ENCODE data around the gene VSX1.
A peak's percentile ranks its signal among the peaks of the same experiment; 100 is the strongest.

The VSX1 gene

GRCh38 chr20:25063981-25064380 lies 18.0 kb downstream of the VSX1 start:
- Mint-ChIP-seq H3K4me1 (peaks cover 24% of the 10 kb centered on the region), H3K9me3 (no peaks in the 10 kb centered on the region), H3K4me3 (no peak overlapping the region), H3K27ac (no peak overlapping the region), H3K27me3 (no peaks in the 10 kb centered on the region), H3K36me3 (no peaks in the 10 kb centered on the region)
- ATAC-seq = no peak

- Mint-ChIP-seq H3K4me1 (peaks cover 27% of the 10 kb centered on the region), H3K27me3 (no peaks in the 10 kb centered on the region), H3K4me3 (no peak overlapping the region), H3K9me3 (no peaks in the 10 kb centered on the region), H3K36me3 (no peaks in the 10 kb centered on the region), H3K27ac (no peak overlapping the region)
- ATAC-seq = no peak
Observed at GRCh38 chr20:25063546-25063945, 18.4 kb downstream of the VSX1 start.

GRCh38 chr20:25062841-25063240 lies 19.1 kb downstream of the VSX1 start:
- peak overlapping the region; percentile 30 for H3K27ac Mint-ChIP-seq
- H3K4me3 Mint-ChIP-seq = no peak overlapping the region
- H3K9me3 Mint-ChIP-seq = no peaks in the 10 kb centered on the region
- ATAC-seq = no peak
- H3K27me3 Mint-ChIP-seq = no peaks in the 10 kb centered on the region
- H3K36me3 Mint-ChIP-seq = no peaks in the 10 kb centered on the region
- peaks cover 27% of the 10 kb centered on the region for H3K4me1 Mint-ChIP-seq

- Mint-ChIP-seq H3K4me1 (peaks cover 28% of the 10 kb centered on the region), H3K27me3 (no peaks in the 10 kb centered on the region), H3K36me3 (no peaks in the 10 kb centered on the region), H3K9me3 (no peaks in the 10 kb centered on the region), H3K4me3 (no peak overlapping the region), H3K27ac (peak overlapping the region; percentile 30)
- no peak for ATAC-seq
Observed at GRCh38 chr20:25061821-25062530, 20.0 kb downstream of the VSX1 start.

- H3K4me3 Mint-ChIP-seq = no peak overlapping the region
- peaks cover 35% of the 10 kb centered on the region for H3K4me1 Mint-ChIP-seq
- H3K27me3 Mint-ChIP-seq = no peaks in the 10 kb centered on the region
- H3K27ac Mint-ChIP-seq = peak overlapping the region; percentile 20
- H3K9me3 Mint-ChIP-seq = no peaks in the 10 kb centered on the region
- ATAC-seq = no peak
- no peaks in the 10 kb centered on the region for H3K36me3 Mint-ChIP-seq
Observed at GRCh38 chr20:25061103-25061799, 20.7 kb downstream of the VSX1 start.

- peak overlapping the region; percentile 87 for H3K27ac Mint-ChIP-seq
- no peaks in the 10 kb centered on the region for H3K9me3 Mint-ChIP-seq
- H3K4me3 Mint-ChIP-seq = no peak overlapping the region
- peaks cover 39% of the 10 kb centered on the region for H3K4me1 Mint-ChIP-seq
- H3K27me3 Mint-ChIP-seq = no peaks in the 10 kb centered on the region
- ATAC-seq = no peak
- H3K36me3 Mint-ChIP-seq = no peaks in the 10 kb centered on the region
Observed at GRCh38 chr20:25059866-25060465, 22.0 kb downstream of the VSX1 start.

GRCh38 chr20:25058847-25059810 lies 22.8 kb downstream of the VSX1 start:
- H3K9me3 Mint-ChIP-seq = no peaks in the 10 kb centered on the region
- no peaks in the 10 kb centered on the region for H3K36me3 Mint-ChIP-seq
- H3K27me3 Mint-ChIP-seq = no peaks in the 10 kb centered on the region
- peak overlapping the region; percentile 87 for H3K27ac Mint-ChIP-seq
- peaks cover 47% of the 10 kb centered on the region for H3K4me1 Mint-ChIP-seq
- H3K4me3 Mint-ChIP-seq = peak overlapping the region; percentile 83
- no peak for ATAC-seq

GRCh38 chr20:25058051-25058846 lies 23.7 kb downstream of the VSX1 start, which contains the start of gene ACSS1:
TSS of gene ACSS1 (minus strand) at chr20:25058139. CDS start at chr20:25058102, 37 bp downstream.
- Mint-ChIP-seq H3K36me3 (no peaks in the 10 kb centered on the region), H3K4me1 (peaks cover 55% of the 10 kb centered on the region), H3K27ac (peak within 1 kb of the TSS; percentile 87), H3K4me3 (peak within 1 kb of the TSS; percentile 83), H3K27me3 (no peaks in the 10 kb centered on the region), H3K9me3 (no peaks in the 10 kb centered on the region)
- ATAC-seq = peak; percentile 84

GRCh38 chr20:25057234-25058050 lies 24.5 kb downstream of the VSX1 start:
- Mint-ChIP-seq H3K4me1 (peaks cover 55% of the 10 kb centered on the region), H3K4me3 (peak overlapping the region; percentile 83), H3K9me3 (no peaks in the 10 kb centered on the region), H3K27me3 (no peaks in the 10 kb centered on the region), H3K27ac (peak overlapping the region; percentile 87), H3K36me3 (no peaks in the 10 kb centered on the region)
- peak; percentile 67 for ATAC-seq

GRCh38 chr20:25056690-25057233 lies 25.2 kb downstream of the VSX1 start:
- peak overlapping the region; percentile 83 for H3K4me3 Mint-ChIP-seq
- no peak for ATAC-seq

GRCh38 chr20:25055711-25056495 lies 26.0 kb downstream of the VSX1 start:
- Mint-ChIP-seq H3K27ac (peak overlapping the region; percentile 87), H3K4me3 (peak overlapping the region; percentile 83), H3K4me1 (peaks cover 68% of the 10 kb centered on the region), H3K36me3 (no peaks in the 10 kb centered on the region), H3K27me3 (no peaks in the 10 kb centered on the region), H3K9me3 (no peaks in the 10 kb centered on the region)
- no peak for ATAC-seq

More at GRCh38 chr20:25056690-25057233, 25.2 kb downstream of the VSX1 start:
- no peaks in the 10 kb centered on the region for H3K27me3 Mint-ChIP-seq
- no peaks in the 10 kb centered on the region for H3K36me3 Mint-ChIP-seq
- H3K4me1 Mint-ChIP-seq = peaks cover 59% of the 10 kb centered on the region
- no peaks in the 10 kb centered on the region for H3K9me3 Mint-ChIP-seq
- H3K27ac Mint-ChIP-seq = peak overlapping the region; percentile 87

GRCh38 chr20:25054995-25055629 lies 26.8 kb downstream of the VSX1 start:
- H3K27me3 Mint-ChIP-seq = no peaks in the 10 kb centered on the region
- no peak overlapping the region for H3K4me3 Mint-ChIP-seq
- peaks cover 76% of the 10 kb centered on the region for H3K4me1 Mint-ChIP-seq
- peak overlapping the region; percentile 81 for H3K27ac Mint-ChIP-seq
- ATAC-seq = no peak
- no peaks in the 10 kb centered on the region for H3K36me3 Mint-ChIP-seq
- H3K9me3 Mint-ChIP-seq = no peaks in the 10 kb centered on the region
